Measurements from ENCODE around the gene ANKRD26. TPM values are rescaled to one million over a fixed set of nuclear protein-coding genes. Genes with fewer than 3 reads are reported as not detected.

Gene ANKRD26
- total and polyA plus RNA-seq, 7 donors, result 2.1 to 20.5 (median 8.6) TPM

DNA sequence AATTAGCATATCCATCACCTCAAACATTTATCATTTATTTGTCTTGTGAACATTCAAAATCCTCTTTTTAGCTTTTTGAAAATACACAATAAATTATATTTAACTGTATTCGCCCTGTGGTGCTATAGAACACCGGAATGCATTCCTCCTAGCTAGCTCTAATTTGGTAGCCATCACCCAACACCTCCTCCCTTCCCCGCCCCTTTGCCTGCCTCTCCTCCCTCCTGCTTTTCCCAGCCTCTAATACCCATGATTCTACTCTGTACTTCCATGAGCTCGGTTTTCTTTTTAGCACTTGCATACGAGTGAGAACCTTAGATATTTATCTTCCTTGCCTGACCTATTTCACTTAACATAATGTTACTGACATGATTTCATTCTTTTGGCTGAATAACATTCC lies 80.1 kb downstream of the ANKRD26 start:
- Histone ChIP-seq H3K27me3 (no peaks in the 10 kb centered on the region), H3K4me1 (no peaks in the 10 kb centered on the region), H3K27ac (no peak overlapping the region), H3K36me3 (peaks cover 0 to 25% (median 0%) of the 10 kb centered on the region in 4 donors), H3K9me3 (no peaks in the 10 kb centered on the region), H3K4me3 (no peak overlapping the region)
- TF ChIP-seq POLR2A (IDR thresholded peaks at IDR 0.05) (no peak), POLR2AphosphoS5 (IDR thresholded peaks at IDR 0.05) (no peak), EP300 (IDR thresholded peaks at IDR 0.05) (no peak)
- TF ChIP-seq, protein P1, sequence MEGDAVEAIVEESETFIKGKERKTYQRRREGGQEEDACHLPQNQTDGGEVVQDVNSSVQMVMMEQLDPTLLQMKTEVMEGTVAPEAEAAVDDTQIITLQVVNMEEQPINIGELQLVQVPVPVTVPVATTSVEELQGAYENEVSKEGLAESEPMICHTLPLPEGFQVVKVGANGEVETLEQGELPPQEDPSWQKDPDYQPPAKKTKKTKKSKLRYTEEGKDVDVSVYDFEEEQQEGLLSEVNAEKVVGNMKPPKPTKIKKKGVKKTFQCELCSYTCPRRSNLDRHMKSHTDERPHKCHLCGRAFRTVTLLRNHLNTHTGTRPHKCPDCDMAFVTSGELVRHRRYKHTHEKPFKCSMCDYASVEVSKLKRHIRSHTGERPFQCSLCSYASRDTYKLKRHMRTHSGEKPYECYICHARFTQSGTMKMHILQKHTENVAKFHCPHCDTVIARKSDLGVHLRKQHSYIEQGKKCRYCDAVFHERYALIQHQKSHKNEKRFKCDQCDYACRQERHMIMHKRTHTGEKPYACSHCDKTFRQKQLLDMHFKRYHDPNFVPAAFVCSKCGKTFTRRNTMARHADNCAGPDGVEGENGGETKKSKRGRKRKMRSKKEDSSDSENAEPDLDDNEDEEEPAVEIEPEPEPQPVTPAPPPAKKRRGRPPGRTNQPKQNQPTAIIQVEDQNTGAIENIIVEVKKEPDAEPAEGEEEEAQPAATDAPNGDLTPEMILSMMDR (IDR thresholded peaks at IDR 0.05), result no peak
- intact Hi-C loops (cut with DNase I), result no loop called here
- WGBS, 2 donors, result 92 to 93% methylated on average over 5 of the region's 5 CpGs
- no peak for DNase-seq

DNA sequence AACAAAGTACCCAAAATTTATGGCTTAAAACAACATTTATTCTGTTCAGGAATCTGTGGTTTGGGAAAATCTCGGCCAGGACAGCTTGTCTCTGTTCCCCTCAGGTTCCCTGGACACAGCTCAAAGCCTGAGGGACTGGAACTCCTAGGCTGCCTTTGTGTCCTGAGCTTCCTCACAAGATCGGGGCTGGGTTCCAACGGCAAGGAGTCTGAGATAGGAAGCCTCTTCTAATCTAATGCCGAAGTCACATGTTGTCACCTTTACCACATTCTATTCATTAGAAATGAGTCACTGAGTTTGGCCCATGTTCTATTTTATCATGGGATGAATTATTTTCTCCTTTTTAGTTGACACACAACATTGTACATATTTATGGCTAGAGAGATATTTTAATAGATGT lies 80.5 kb downstream of the ANKRD26 start:
- intact Hi-C loops (cut with DNase I), result no loop called here
- Histone ChIP-seq H3K27ac (no peak overlapping the region), H3K9me3 (no peaks in the 10 kb centered on the region), H3K4me3 (no peak overlapping the region), H3K27me3 (no peaks in the 10 kb centered on the region), H3K36me3 (peaks cover 0 to 22% (median 0%) of the 10 kb centered on the region in 4 donors), H3K4me1 (no peaks in the 10 kb centered on the region)
- no peak for DNase-seq
- no peak for TF ChIP-seq POLR2A (IDR thresholded peaks at IDR 0.05)
- TF ChIP-seq POLR2AphosphoS5 (IDR thresholded peaks at IDR 0.05), result no peak
- TF ChIP-seq EP300 (IDR thresholded peaks at IDR 0.05), result no peak
- TF ChIP-seq, protein P1 (IDR thresholded peaks at IDR 0.05), result no peak
- WGBS, 2 donors, result 94 to 95% methylated on average over 4 of the region's 4 CpGs

DNA sequence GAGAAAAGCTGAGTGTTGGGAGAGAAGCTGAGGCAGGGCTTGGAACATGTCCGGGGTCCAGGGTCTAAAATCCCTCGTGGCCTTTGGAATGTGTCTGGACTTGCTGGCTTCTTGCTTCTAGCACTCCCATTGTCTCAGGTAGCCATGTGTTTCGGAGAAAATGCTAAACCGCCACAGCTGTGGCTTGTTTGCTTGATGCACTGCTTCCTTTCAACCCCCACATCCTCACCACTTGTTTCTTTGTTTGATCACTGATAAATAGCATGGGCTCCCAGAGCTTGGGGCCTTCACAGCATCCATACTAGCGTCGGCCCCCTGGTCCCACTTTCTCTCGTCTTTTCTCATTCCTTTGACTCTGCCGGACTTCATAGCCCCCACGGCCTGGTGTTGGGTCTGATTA lies 102.7 kb downstream of the ANKRD26 start:
- TF ChIP-seq EP300 (IDR thresholded peaks at IDR 0.05) (no peak), POLR2AphosphoS5 (IDR thresholded peaks at IDR 0.05) (no peak)
- TF ChIP-seq, protein P1 (IDR thresholded peaks at IDR 0.05), result no peak
- Histone ChIP-seq H3K9me3 (no peaks in the 10 kb centered on the region), H3K4me3 (no peak overlapping the region), H3K27ac (no peak overlapping the region), H3K27me3 (no peaks in the 10 kb centered on the region), H3K4me1 (no peaks in the 10 kb centered on the region), H3K36me3 (peaks cover 0 to 12% (median 0%) of the 10 kb centered on the region in 4 donors)
- DNase-seq, result no peak
- WGBS, 2 donors, result 92 to 96% methylated on average over 9 of the region's 9 CpGs
- intact Hi-C loops (cut with DNase I), result no loop called here

DNA sequence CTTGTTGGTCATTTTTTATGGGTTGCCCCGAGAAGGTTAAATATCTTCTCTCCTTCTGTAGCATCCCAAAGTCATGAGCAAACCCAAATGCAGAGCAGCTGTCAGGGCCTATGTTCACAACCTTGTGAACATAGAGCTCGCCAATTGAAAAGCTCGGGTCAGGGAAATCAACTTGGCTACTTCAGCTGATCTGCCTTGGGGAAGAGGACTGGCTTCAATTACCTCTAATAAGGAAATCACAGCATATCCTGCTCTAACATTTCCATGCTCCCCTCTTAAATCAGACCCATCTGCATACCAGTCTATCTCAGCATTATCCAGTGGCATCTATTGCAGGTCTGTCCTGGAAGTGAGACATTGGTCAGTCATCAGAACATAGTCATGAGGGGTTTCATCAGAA lies 105.6 kb downstream of the ANKRD26 start:
- Histone ChIP-seq H3K4me3 (no peak overlapping the region), H3K4me1 (no peaks in the 10 kb centered on the region), H3K27ac (no peak overlapping the region), H3K9me3 (no peaks in the 10 kb centered on the region), H3K27me3 (no peaks in the 10 kb centered on the region), H3K36me3 (no peaks in the 10 kb centered on the region)
- TF ChIP-seq, protein P1 (IDR thresholded peaks at IDR 0.05), result no peak
- TF ChIP-seq POLR2AphosphoS5 (IDR thresholded peaks at IDR 0.05) (no peak), EP300 (IDR thresholded peaks at IDR 0.05) (no peak), POLR2A (IDR thresholded peaks at IDR 0.05) (no peak)
- no peak for DNase-seq
- WGBS, 2 donors, result 94 to 95% methylated on average over 3 of the region's 3 CpGs
- intact Hi-C loops (cut with DNase I), result no loop called here

DNA sequence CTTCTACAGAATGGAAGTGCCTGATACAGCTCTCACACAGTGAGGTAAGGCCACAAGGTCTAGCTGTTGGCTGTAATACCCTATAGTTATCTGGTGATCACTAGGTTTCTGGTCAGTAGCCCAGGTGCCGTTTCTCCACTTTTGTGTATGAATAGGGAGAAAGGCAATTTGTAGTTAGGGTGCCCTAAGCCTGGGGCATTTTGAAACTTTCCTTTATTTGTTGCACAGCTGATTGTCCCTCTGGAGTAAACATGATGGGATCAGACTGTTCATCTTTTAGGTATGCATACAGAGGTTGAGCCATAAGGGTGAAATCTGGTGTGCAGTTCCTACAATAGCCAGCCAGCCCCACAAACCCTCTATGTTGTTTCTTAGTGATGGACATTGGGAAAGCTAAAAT lies 112.4 kb downstream of the ANKRD26 start:
- WGBS, 2 donors, result 83 to 92% methylated on average over 1 of the region's 1 CpG

More for the DNA sequence above, 112.4 kb downstream of the ANKRD26 start:
- Histone ChIP-seq H3K27me3 (no peaks in the 10 kb centered on the region), H3K27ac (no peak overlapping the region), H3K9me3 (no peaks in the 10 kb centered on the region), H3K4me1 (no peaks in the 10 kb centered on the region), H3K36me3 (no peaks in the 10 kb centered on the region), H3K4me3 (no peak overlapping the region)
- TF ChIP-seq, protein P1 (IDR thresholded peaks at IDR 0.05), result no peak
- intact Hi-C loops (cut with DNase I), result no loop called here
- no peak for DNase-seq
